SK-N-SH (cell line): ENCODE measurements around the gene ANAPC2.

ENCODE experiments used
- CHD2 ChIP-seq: fragments of 150-350 bp; IDR thresholded peaks from 2 replicates; pipeline ENCODE4 v1.6.1; 2018; ENCODE audit warnings: low read length; ENCODE audit not compliant: partially characterized antibody
- EP300 ChIP-seq, 2 experiments: IDR thresholded peaks; 2 replicates each; pipeline versions ENCODE4 v1.4.0 to v1.6.1; 2012; ENCODE audit warnings: borderline replicate concordance in 1 of 2, low read depth in 1 of 2, low read length in 1 of 2
- EZH2phosphoT487 ChIP-seq: fragments of 200-600 bp; sonication (generic); IDR thresholded peaks from 2 replicates; pipeline ENCODE4 v1.6.1; 2017; ENCODE audit warnings: low read depth, mixed run types, mild to moderate bottlenecking, antibody characterized with exemption, moderate library complexity, borderline replicate concordance
- FOXM1 ChIP-seq: IDR thresholded peaks from 2 replicates; pipeline ENCODE4 v1.4.0; 2012; ENCODE audit warnings: low read depth, mild to moderate bottlenecking
- MEF2A ChIP-seq: IDR thresholded peaks from 2 replicates; pipeline ENCODE4 v1.4.0; 2012; ENCODE audit warnings: low read depth, borderline replicate concordance
- POLR2AphosphoS5 ChIP-seq: IDR thresholded peaks from 2 replicates; pipeline ENCODE4 v1.6.1; 2012; ENCODE audit warnings: low read depth, low read length
- RAD21 ChIP-seq: IDR thresholded peaks from 2 replicates; pipeline ENCODE4 v1.6.1; 2012; ENCODE audit warnings: mild to moderate bottlenecking, low read length
- SIN3A ChIP-seq: IDR thresholded peaks from 2 replicates; pipeline ENCODE4 v1.6.1; 2012; ENCODE audit warnings: low read depth, mild to moderate bottlenecking, low read length, moderate library complexity, borderline replicate concordance
- TEAD4 ChIP-seq: IDR thresholded peaks from 2 replicates; pipeline ENCODE4 v1.4.0; 2012; ENCODE audit warnings: mild to moderate bottlenecking, borderline replicate concordance; ENCODE audit not compliant: insufficient read depth
- TF ChIP-seq, protein P1 (sequence below): IDR thresholded peaks from 2 replicates; pipeline ENCODE4 v1.4.0; 2012; ENCODE audit warnings: low read depth, borderline replicate concordance
- TF ChIP-seq, protein P2 (sequence below): fragments of 200-600 bp; sonication (generic); IDR thresholded peaks from 2 replicates; pipeline ENCODE4 v1.6.1; 2017; ENCODE audit warnings: antibody characterized with exemption, mild to moderate bottlenecking, moderate library complexity
- TF ChIP-seq, protein P3 (sequence below): IDR thresholded peaks from 2 replicates; pipeline ENCODE4 v1.4.0; 2012; ENCODE audit warnings: low read depth
- TF ChIP-seq, protein P4 (sequence below): fragments of 150-350 bp; IDR thresholded peaks from 2 replicates; pipeline ENCODE4 v1.6.1; 2016; ENCODE audit warnings: mild to moderate bottlenecking, low read depth, low read length

DNA sequence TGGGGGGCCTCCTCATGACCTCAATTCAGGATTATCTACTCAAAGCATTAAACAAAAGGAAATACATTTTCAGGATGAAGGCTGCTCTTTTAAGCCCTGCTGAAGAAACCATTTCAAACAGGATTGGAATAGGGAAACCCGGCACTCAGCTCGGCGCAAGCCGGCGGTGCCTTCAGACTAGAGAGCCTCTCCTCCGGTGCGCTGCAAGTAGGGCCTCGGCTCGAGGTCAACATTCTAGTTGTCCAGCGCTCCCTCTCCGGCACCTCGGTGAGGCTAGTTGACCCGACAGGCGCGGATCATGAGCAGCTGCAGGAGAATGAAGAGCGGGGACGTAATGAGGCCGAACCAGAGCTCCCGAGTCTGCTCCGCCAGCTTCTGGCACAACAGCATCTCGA is 16.4 kb upstream of the ANAPC2 start:
- TF ChIP-seq SIN3A (no peak), MEF2A (no peak), FOXM1 (no peak), TEAD4 (no peak), RAD21 (no peak), EP300 (IDR thresholded peaks at IDR 0.05; ENCODE audit: borderline replicate concordance in 1 of 2, low read depth in 1 of 2, low read length in 1 of 2) (no peak), POLR2AphosphoS5 (no peak), CHD2 (no peak), EZH2phosphoT487 (no peak)
- TF ChIP-seq, protein P1, sequence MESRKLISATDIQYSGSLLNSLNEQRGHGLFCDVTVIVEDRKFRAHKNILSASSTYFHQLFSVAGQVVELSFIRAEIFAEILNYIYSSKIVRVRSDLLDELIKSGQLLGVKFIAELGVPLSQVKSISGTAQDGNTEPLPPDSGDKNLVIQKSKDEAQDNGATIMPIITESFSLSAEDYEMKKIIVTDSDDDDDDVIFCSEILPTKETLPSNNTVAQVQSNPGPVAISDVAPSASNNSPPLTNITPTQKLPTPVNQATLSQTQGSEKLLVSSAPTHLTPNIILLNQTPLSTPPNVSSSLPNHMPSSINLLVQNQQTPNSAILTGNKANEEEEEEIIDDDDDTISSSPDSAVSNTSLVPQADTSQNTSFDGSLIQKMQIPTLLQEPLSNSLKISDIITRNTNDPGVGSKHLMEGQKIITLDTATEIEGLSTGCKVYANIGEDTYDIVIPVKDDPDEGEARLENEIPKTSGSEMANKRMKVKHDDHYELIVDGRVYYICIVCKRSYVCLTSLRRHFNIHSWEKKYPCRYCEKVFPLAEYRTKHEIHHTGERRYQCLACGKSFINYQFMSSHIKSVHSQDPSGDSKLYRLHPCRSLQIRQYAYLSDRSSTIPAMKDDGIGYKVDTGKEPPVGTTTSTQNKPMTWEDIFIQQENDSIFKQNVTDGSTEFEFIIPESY: no peak
- TF ChIP-seq, protein P2, sequence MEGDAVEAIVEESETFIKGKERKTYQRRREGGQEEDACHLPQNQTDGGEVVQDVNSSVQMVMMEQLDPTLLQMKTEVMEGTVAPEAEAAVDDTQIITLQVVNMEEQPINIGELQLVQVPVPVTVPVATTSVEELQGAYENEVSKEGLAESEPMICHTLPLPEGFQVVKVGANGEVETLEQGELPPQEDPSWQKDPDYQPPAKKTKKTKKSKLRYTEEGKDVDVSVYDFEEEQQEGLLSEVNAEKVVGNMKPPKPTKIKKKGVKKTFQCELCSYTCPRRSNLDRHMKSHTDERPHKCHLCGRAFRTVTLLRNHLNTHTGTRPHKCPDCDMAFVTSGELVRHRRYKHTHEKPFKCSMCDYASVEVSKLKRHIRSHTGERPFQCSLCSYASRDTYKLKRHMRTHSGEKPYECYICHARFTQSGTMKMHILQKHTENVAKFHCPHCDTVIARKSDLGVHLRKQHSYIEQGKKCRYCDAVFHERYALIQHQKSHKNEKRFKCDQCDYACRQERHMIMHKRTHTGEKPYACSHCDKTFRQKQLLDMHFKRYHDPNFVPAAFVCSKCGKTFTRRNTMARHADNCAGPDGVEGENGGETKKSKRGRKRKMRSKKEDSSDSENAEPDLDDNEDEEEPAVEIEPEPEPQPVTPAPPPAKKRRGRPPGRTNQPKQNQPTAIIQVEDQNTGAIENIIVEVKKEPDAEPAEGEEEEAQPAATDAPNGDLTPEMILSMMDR: no peak
- TF ChIP-seq, protein P3, sequence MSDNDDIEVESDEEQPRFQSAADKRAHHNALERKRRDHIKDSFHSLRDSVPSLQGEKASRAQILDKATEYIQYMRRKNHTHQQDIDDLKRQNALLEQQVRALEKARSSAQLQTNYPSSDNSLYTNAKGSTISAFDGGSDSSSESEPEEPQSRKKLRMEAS: no peak
- TF ChIP-seq, protein P4, sequence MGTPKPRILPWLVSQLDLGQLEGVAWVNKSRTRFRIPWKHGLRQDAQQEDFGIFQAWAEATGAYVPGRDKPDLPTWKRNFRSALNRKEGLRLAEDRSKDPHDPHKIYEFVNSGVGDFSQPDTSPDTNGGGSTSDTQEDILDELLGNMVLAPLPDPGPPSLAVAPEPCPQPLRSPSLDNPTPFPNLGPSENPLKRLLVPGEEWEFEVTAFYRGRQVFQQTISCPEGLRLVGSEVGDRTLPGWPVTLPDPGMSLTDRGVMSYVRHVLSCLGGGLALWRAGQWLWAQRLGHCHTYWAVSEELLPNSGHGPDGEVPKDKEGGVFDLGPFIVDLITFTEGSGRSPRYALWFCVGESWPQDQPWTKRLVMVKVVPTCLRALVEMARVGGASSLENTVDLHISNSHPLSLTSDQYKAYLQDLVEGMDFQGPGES: no peak
